HG02870 (cell line): Measurements from ENCODE around the gene CD48.
"Not testable (repeated sequence)": the region's sequence is repeated elsewhere in the genome, so short reads cannot be mapped to it uniquely, and the experiment has no call there.

Source experiments
- ATAC-seq: cut with Tn5 transposase; IDR thresholded peaks from one replicate; pipeline ENCODE4 v1.9.1; 2021; ENCODE audit warnings: mild to moderate bottlenecking, moderate library complexity; ENCODE audit not compliant: unreplicated experiment

Gene CD48

GRCh38 chr1:160656737-160657136 is 54.9 kb downstream of the CD48 start:
- no peak for ATAC-seq

- ATAC-seq, result peak; percentile 36
Observed at GRCh38 chr1:160653620-160654016, 58.0 kb downstream of the CD48 start.

- peak; percentile 19 for ATAC-seq
Observed at GRCh38 chr1:160652924-160653619, 58.5 kb downstream of the CD48 start.

GRCh38 chr1:160652065-160652641 is 59.5 kb downstream of the CD48 start:
- not testable (repeated sequence) for ATAC-seq

- no peak for ATAC-seq
Observed at GRCh38 chr1:160651433-160652064, 60.1 kb downstream of the CD48 start.

GRCh38 chr1:160647329-160647720 is 64.3 kb downstream of the CD48 start:
- peak; percentile 25 for ATAC-seq

- ATAC-seq, result peak; percentile 45
Observed at GRCh38 chr1:160646711-160647328, 64.8 kb downstream of the CD48 start, which contains the start of gene SLAMF1. Gene SLAMF1, minus strand, starts transcription at chr1:160647044. Its CDS starts 99 bp downstream, at chr1:160646945.

- no peak for ATAC-seq
Observed at GRCh38 chr1:160646180-160646579, 65.4 kb downstream of the CD48 start.

GRCh38 chr1:160645386-160646130 is 66.1 kb downstream of the CD48 start:
- no peak for ATAC-seq

GRCh38 chr1:160644399-160644798 is 67.2 kb downstream of the CD48 start:
- ATAC-seq, result no peak

GRCh38 chr1:160643138-160643537 is 68.5 kb downstream of the CD48 start:
- no peak for ATAC-seq

GRCh38 chr1:160642281-160642644 is 69.4 kb downstream of the CD48 start:
- no peak for ATAC-seq

GRCh38 chr1:160641323-160642280 is 70.0 kb downstream of the CD48 start:
- no peak for ATAC-seq

GRCh38 chr1:160640359-160641123 is 71.1 kb downstream of the CD48 start:
- ATAC-seq, result no peak

GRCh38 chr1:160639652-160640051 is 72.0 kb downstream of the CD48 start:
- ATAC-seq, result no peak

GRCh38 chr1:160638926-160639325 is 72.7 kb downstream of the CD48 start:
- ATAC-seq, result no peak

GRCh38 chr1:160638540-160638857 is 73.1 kb downstream of the CD48 start:
- ATAC-seq, result no peak

- no peak for ATAC-seq
Observed at GRCh38 chr1:160637821-160638539, 73.6 kb downstream of the CD48 start.

- no peak for ATAC-seq
Observed at GRCh38 chr1:160637065-160637464, 74.6 kb downstream of the CD48 start.
